Uterus (tissue), 2 donors: ENCODE results near the gene VIPR2.

Experiments
- POLR2A ChIP-seq, 2 donors: fragments of 450-650 bp; IDR thresholded peaks; one replicate each; pipeline ENCODE4 v1.6.1; 2016; ENCODE audit warnings: antibody characterized with exemption in 2 of 2, mild to moderate bottlenecking in 1 of 2, moderate library complexity in 1 of 2
- TF ChIP-seq, protein P1 (sequence below), 4 experiments: fragments of 200-600 bp in 2 of 4; fragments of 450-650 bp in 2 of 4; sonication (generic) in 2 of 4; IDR thresholded peaks; one replicate each; pipeline ENCODE4 v1.5.1; 2016 to 2019; ENCODE audit warnings: antibody characterized with exemption in 4 of 4, mild to moderate bottlenecking in 2 of 4, moderate library complexity in 1 of 4

DNA sequence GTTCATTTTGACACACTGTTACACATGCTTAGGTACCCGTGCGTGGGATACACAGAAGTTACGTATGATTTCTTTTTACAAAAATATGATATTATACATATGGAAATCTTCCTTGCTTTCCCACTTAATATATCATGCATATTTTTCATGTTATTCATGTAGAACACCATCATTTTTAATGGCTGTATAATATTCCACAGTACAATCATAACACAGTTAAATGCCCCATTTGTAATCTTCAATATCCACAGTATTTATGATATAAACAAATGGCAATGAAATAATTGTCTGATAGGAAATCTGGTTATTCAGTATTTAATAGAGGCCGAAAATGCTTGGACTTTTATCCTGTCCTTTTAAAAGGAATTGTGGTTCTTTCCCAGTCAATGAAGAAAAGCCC lies 23.2 kb downstream of the VIPR2 start:
- TF ChIP-seq, protein P1, sequence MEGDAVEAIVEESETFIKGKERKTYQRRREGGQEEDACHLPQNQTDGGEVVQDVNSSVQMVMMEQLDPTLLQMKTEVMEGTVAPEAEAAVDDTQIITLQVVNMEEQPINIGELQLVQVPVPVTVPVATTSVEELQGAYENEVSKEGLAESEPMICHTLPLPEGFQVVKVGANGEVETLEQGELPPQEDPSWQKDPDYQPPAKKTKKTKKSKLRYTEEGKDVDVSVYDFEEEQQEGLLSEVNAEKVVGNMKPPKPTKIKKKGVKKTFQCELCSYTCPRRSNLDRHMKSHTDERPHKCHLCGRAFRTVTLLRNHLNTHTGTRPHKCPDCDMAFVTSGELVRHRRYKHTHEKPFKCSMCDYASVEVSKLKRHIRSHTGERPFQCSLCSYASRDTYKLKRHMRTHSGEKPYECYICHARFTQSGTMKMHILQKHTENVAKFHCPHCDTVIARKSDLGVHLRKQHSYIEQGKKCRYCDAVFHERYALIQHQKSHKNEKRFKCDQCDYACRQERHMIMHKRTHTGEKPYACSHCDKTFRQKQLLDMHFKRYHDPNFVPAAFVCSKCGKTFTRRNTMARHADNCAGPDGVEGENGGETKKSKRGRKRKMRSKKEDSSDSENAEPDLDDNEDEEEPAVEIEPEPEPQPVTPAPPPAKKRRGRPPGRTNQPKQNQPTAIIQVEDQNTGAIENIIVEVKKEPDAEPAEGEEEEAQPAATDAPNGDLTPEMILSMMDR (IDR thresholded peaks at IDR 0.05) = no peak
- TF ChIP-seq POLR2A (IDR thresholded peaks at IDR 0.05) = no peak
